Lower leg skin (tissue), 3 donors: Measurements from ENCODE around the gene RBPJL.

Experiments used
- CTCF ChIP-seq, 3 donors: fragments of 450-650 bp; IDR thresholded peaks; one replicate each; pipeline ENCODE4 v1.5.1; 2016; ENCODE audit warnings: antibody characterized with exemption in 3 of 3, mild to moderate bottlenecking in 3 of 3, moderate library complexity in 2 of 3
- POLR2A ChIP-seq, 2 donors: fragments of 450-650 bp; IDR thresholded peaks; one replicate each; pipeline ENCODE4 v1.6.1; 2016 to 2017; ENCODE audit warnings: antibody characterized with exemption in 2 of 2, mild to moderate bottlenecking in 1 of 2, moderate library complexity in 1 of 2

- TF ChIP-seq CTCF (IDR thresholded peaks at IDR 0.05) (no peak), POLR2A (IDR thresholded peaks at IDR 0.05) (no peak)
Measured at GRCh38 chr20:45269754-45270270, 36.8 kb upstream of the RBPJL start.
